Calu3 (cell line): ENCODE data around the gene URB1. TPM values are rescaled to one million over a fixed set of nuclear protein-coding genes. Genes with fewer than 3 reads are reported as not detected.

Experiments used
- BruUV-seq: library from RNA; stranded (reverse); fragments of 400-500 nt; replicated peaks from 2 replicates; lab custom pipeline; 2021; lab: Mats Ljungman, UMichigan
- CTCF ChIA-PET: fragments of 300-600 bp; sonication (Branson Sonifier 250); formaldehyde crosslinking; loops from one replicate; lab custom pipeline; 2022; ENCODE audit warnings: antibody characterized with exemption; lab: Charles Lee
- DNase-seq: peaks from one replicate; pipeline ENCODE4 v3.0.0; 2022
- H3K27ac Mint-ChIP-seq: one replicate; pipeline ENCODE4 v1.8.0; 2022; ENCODE audit warnings: mixed read lengths; ENCODE audit not compliant: unreplicated experiment
- H3K27me3 Mint-ChIP-seq: one replicate; pipeline ENCODE4 v1.8.0; 2022; ENCODE audit warnings: mixed read lengths; ENCODE audit not compliant: unreplicated experiment
- H3K36me3 Mint-ChIP-seq: one replicate; pipeline ENCODE4 v1.8.0; 2022; ENCODE audit warnings: mild to moderate bottlenecking, moderate library complexity, mixed read lengths; ENCODE audit not compliant: insufficient read depth, unreplicated experiment
- H3K4me1 Mint-ChIP-seq: one replicate; pipeline ENCODE4 v1.8.0; 2022; ENCODE audit warnings: mild to moderate bottlenecking, low read depth, mixed read lengths; ENCODE audit not compliant: unreplicated experiment
- H3K4me3 Mint-ChIP-seq: one replicate; pipeline ENCODE4 v1.8.0; 2022; ENCODE audit warnings: mild to moderate bottlenecking, low read depth, moderate library complexity, mixed read lengths; ENCODE audit not compliant: unreplicated experiment
- H3K9me3 Mint-ChIP-seq: one replicate; pipeline ENCODE4 v1.8.0; 2022; ENCODE audit warnings: low read depth, mixed read lengths; ENCODE audit not compliant: unreplicated experiment
- CTCF ChIP-seq: fragments of 200-600 bp; IDR thresholded peaks from one replicate; pipeline ENCODE4 v1.8.0; 2022; ENCODE audit warnings: antibody characterized with exemption; ENCODE audit not compliant: unreplicated experiment
- intact Hi-C: fragments of 100-400 bp; cut with micrococcal nuclease; formaldehyde crosslinking; loops from one replicate; pipeline ENCODE4 v1.10.0; 2022; ENCODE audit not compliant: unreplicated experiment
- total RNA-seq: library from RNA; stranded (reverse); gene quantifications from 2 replicates; pipeline ENCODE4 v1.2.3, GENCODE V29; 2022

Gene URB1
- total RNA-seq, 1 experiment from 2014 or later, result 16.5 TPM

GRCh38 chr21:32336711-32337110 is 56.1 kb downstream of the URB1 start:
- no peak for TF ChIP-seq CTCF
- Mint-ChIP-seq H3K9me3 (no peaks in the 10 kb centered on the region), H3K4me3 (no peak overlapping the region), H3K27ac (no peak overlapping the region), H3K27me3 (no peaks in the 10 kb centered on the region), H3K4me1 (peaks cover 12% of the 10 kb centered on the region), H3K36me3 (peaks cover 40% of the 10 kb centered on the region)
- no peak for DNase-seq
- BruUV-seq, result no TSS peak
- CTCF ChIA-PET, result no interaction called here
- intact Hi-C loops, result no loop called here

- CTCF ChIA-PET, result no interaction called here
- Mint-ChIP-seq H3K27ac (no peak overlapping the region), H3K4me1 (peaks cover 12% of the 10 kb centered on the region), H3K27me3 (no peaks in the 10 kb centered on the region), H3K4me3 (no peak overlapping the region), H3K9me3 (no peaks in the 10 kb centered on the region), H3K36me3 (peaks cover 40% of the 10 kb centered on the region)
- no TSS peak for BruUV-seq
- DNase-seq, result no peak
- intact Hi-C loops, result no loop called here
- TF ChIP-seq CTCF, result no peak
Measured at GRCh38 chr21:32335601-32336575, 56.9 kb downstream of the URB1 start.

- H3K9me3 Mint-ChIP-seq, result no peaks in the 10 kb centered on the region
- CTCF ChIA-PET, result no interaction called here
- no peak for TF ChIP-seq CTCF
- peaks cover 7% of the 10 kb centered on the region for H3K4me1 Mint-ChIP-seq
- no TSS peak for BruUV-seq
- H3K27me3 Mint-ChIP-seq, result no peaks in the 10 kb centered on the region
- H3K27ac Mint-ChIP-seq, result no peak overlapping the region
- intact Hi-C loops, result no loop called here
- DNase-seq, result no peak
- peaks cover 44% of the 10 kb centered on the region for H3K36me3 Mint-ChIP-seq
- no peak overlapping the region for H3K4me3 Mint-ChIP-seq
Measured at GRCh38 chr21:32334980-32335531, 57.8 kb downstream of the URB1 start.

- TF ChIP-seq CTCF, result no peak
- CTCF ChIA-PET, result no interaction called here
- Mint-ChIP-seq H3K4me3 (no peak overlapping the region), H3K4me1 (no peaks in the 10 kb centered on the region), H3K36me3 (peaks cover 41% of the 10 kb centered on the region), H3K27ac (no peak overlapping the region), H3K9me3 (no peaks in the 10 kb centered on the region), H3K27me3 (no peaks in the 10 kb centered on the region)
- no peak for DNase-seq
- intact Hi-C loops, result no loop called here
- no TSS peak for BruUV-seq
Measured at GRCh38 chr21:32333953-32334673, 58.7 kb downstream of the URB1 start.
